GM19467 (cell line): Measurements from ENCODE around the gene TRMT44.

Source experiments
- ATAC-seq: cut with Tn5 transposase; IDR thresholded peaks from one replicate; pipeline ENCODE4 v1.9.1; 2021; ENCODE audit warnings: mild to moderate bottlenecking, moderate library complexity; ENCODE audit not compliant: unreplicated experiment

Gene TRMT44, protein sequence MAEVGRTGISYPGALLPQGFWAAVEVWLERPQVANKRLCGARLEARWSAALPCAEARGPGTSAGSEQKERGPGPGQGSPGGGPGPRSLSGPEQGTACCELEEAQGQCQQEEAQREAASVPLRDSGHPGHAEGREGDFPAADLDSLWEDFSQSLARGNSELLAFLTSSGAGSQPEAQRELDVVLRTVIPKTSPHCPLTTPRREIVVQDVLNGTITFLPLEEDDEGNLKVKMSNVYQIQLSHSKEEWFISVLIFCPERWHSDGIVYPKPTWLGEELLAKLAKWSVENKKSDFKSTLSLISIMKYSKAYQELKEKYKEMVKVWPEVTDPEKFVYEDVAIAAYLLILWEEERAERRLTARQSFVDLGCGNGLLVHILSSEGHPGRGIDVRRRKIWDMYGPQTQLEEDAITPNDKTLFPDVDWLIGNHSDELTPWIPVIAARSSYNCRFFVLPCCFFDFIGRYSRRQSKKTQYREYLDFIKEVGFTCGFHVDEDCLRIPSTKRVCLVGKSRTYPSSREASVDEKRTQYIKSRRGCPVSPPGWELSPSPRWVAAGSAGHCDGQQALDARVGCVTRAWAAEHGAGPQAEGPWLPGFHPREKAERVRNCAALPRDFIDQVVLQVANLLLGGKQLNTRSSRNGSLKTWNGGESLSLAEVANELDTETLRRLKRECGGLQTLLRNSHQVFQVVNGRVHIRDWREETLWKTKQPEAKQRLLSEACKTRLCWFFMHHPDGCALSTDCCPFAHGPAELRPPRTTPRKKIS

DNA sequence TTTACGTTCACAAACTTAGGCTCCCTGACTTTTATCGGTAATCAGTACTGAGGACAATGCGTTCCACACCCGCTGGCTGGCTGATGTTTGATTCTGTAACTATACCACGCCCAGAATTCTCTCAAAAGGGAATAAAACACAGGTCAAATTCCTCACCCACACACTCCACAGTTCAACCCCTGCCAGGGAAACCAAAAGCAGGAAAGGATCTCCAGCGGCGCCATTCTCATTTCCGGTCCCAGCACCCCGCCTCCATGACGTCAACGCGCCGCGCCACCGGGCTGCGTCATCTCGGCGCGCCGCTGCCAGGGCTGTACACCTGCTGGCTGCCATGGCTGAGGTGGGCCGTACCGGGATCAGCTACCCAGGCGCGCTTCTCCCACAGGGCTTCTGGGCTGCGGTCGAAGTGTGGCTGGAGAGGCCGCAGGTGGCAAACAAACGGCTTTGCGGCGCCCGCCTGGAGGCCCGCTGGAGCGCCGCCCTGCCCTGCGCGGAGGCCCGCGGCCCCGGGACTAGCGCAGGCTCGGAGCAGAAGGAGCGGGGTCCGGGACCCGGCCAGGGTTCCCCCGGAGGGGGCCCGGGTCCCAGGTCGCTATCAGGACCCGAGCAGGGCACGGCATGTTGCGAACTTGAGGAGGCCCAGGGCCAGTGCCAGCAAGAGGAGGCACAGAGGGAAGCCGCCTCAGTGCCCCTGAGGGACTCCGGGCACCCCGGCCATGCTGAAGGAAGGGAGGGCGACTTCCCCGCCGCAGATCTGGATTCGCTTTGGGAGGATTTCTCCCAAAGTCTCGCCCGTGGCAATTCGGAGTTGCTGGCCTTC, at the start of gene TRMT44, which contains the start of gene ACOX3:
TRMT44 (plus strand) TSS at position 286 of the 820 bp plus-strand sequence; CDS start at position 332, 46 bp downstream.
ACOX3 (minus strand) TSS at position 232 of the 820 bp plus-strand sequence. CDS start 24,202 bp downstream, outside the sequence.
- peak; percentile 78 for ATAC-seq

- ATAC-seq = no peak
Measured at GRCh38 chr4:8391071-8391470, 49.5 kb upstream of the TRMT44 start.

DNA sequence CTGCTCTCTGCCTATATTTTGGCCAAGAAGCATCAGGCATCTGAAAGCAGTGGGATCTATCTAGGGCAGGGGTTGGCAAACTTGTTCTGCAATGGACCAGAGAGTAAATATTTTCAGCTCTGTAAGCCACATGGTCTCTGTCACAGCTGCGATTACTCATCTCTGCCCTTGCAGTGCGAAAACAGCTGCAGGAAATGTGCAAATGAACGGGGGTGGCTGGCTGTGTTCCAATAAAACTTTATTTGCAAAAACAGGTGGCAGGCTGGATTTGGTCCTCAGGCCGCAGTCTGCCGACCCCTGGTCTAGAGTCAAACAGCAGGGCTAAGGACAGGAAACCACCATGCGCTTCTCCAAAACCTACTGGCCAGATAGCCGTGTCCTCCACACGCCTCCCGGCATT, 48.6 kb upstream of the TRMT44 start:
- peak; percentile 75 for ATAC-seq

DNA sequence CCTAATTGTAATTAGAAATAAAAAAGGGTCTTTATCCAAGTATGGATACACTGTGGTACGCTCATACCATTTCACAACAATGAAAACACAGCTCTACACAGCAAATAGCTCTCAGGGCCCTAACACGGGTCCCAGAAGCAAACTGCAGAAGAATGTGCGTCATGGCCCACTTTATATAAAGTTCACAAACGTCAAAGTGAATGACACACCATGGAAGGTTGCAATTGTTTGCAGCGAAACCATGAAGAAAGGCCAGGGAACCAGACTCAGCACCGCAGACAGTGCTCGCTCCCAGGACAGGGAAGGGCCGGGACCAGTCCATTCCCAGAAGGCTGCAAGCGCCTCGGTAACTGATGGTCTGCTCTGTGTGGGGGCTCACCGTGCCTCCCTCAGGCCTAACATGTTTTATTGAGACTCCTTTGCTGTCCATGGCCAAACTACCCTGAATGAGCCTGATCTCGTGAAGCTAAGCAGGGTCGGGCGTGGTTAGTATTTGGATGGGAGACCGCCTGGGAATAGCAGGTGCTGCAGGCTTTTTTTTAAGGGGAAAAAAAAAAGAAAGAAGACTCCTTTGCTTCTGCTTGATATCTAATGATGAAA, 47.9 kb upstream of the TRMT44 start:
- no peak for ATAC-seq

GRCh38 chr4:8393593-8394038, 47.0 kb upstream of the TRMT44 start:
- ATAC-seq = no peak

GRCh38 chr4:8394061-8394519, 46.5 kb upstream of the TRMT44 start:
- no peak for ATAC-seq

GRCh38 chr4:8394806-8395205, 45.8 kb upstream of the TRMT44 start:
- no peak for ATAC-seq

DNA sequence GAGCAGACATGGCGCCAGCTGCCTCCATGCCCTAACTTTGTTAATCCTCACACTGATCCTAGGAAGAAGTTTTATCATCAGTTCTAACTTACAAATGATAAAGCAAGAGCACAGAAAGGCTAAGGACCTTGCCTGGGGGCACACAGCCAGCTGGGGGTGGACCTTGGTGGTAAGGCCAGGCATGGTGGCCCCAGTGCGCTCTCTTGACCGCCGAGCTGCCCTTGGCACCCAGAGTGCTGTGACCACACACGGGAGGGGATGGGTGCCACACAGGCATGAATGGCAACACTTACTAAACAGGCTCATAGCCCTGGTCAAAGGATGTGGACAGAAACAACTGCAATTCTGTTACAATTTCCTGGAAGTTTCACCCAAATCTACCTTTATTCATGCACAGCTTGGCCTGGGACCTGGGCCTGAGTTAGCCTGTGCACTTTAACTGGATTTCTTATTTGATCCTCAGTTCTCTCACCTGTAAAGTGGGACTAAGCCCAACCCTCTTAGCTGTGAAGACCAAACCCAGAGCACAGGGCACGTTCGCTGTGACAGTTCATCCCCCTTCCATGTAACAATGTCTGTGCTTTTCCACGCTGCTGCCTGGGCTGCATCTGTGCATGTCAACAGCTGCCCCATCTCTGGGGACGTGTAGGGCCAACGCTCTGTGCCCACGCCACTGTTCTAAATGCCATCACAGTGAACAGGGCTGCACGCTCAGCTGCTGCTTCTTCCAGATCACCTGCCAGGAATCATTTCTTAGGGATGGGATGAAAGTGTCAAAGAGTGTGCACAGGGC, 44.9 kb upstream of the TRMT44 start:
- no peak for ATAC-seq

GRCh38 chr4:8396762-8397406, 43.7 kb upstream of the TRMT44 start:
- ATAC-seq = no peak

DNA sequence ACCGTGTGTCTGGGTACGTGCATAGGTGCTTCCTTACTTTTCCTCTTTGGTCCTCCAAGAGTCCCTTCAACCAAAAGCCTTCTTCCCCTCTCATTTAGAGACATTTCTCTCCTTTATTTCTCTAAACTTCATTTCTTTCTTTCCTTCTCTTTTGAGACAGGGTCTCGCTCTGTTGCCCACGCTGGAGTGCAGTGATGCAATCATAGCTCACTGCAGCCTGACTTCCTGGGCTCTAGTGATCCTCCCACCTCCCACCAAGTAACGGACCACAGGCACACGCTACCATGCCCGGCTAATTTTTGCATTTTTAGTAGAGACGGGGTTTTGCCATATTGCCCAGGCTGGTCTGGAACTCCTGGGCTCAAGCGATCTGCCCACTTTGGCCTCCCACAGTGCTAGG, 42.2 kb upstream of the TRMT44 start:
- no peak for ATAC-seq

GRCh38 chr4:8399298-8399697, 41.3 kb upstream of the TRMT44 start:
- no peak for ATAC-seq

DNA sequence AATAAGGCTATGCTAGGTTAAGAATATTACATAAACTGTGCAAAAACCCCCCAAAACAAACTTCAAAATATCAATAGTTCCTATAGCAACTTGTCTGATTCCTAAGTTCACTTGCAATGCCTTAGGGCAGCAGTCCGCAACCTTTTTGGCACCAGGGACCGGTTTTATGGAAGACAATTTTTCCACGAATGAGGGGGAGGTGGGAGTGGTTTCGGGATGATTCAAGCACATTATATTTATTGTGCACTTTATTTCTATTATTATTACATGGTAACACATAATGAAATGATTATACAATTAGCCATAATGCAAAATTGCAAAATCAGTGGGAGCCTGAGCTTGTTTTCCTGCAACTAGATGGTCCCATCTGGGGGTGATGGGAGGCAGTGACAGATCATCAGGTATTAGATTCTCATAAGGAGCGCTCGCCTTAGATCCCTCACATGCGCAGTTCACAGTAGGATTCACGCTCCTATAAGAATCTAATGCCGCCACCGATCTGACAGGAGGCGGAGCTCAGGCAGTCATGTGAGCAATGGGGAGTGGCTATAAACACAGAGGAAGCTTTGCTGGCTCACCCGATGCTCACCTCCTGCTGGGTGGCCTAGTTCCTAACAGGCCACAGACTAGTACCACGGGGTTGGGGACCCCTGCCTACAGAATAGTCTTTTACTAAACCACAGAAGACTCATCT, 39.8 kb upstream of the TRMT44 start:
- no peak for ATAC-seq

DNA sequence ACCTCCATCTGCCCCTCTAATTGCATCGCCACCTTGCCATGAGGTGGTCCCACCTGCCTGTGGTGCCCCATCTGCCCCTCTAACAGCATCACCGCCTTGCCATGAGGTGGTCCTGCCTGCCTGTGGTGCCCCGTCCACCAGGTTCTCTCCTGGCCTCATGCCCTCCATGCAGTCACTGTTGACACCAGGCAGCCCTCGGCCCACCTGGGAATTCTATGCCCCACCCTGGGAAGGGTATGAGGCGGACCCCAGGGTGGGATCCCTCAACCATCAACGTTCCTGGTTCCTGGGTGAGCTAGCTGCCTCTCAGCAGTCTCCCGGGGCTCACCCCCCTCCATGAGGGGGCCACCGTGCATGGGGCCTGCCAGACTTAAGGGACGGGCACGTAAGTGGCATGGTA, 38.9 kb upstream of the TRMT44 start:
- no peak for ATAC-seq

- no peak for ATAC-seq
Measured at GRCh38 chr4:8402181-8402597, 38.4 kb upstream of the TRMT44 start.

DNA sequence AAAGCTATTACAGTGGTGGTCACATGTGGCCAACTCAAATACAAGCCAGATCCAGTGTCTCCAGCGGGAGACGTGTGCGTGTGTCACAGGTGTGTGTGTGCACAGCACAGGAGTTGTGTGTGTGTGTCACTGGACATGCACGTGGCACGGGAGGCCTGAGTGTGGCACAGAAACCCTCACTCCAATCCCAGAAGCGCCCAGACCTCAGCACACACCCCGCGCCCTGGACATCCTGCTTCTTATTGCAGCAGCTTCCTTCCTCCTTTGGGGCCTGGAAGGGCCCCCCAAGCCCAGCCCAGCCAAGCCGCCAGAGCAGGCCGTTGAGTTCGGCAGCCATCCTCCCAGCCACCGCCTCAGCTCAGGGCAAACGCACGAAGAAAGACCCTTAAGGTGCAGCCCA, 37.9 kb upstream of the TRMT44 start:
- no peak for ATAC-seq

GRCh38 chr4:8403173-8403753, 37.3 kb upstream of the TRMT44 start:
- ATAC-seq = no peak

DNA sequence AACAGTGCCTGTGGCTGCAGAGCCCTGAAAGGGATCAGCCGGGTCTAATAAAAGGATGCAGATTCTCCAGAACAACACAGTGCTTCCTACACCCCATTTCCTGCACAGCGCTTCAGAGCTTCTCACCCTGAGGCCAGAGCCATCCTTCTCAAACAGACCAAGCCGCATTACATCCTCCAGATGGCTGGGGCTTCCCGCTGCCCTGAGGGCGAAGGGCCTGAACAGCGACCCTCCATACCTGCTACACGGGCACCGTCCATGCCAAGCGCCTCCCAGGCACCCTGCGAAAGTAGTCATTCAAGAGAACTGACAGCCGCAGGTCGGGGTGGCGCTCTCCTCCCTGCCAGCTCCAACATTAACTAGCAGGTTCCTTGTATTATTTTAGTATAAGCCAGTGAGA, 36.6 kb upstream of the TRMT44 start:
- ATAC-seq = no peak

DNA sequence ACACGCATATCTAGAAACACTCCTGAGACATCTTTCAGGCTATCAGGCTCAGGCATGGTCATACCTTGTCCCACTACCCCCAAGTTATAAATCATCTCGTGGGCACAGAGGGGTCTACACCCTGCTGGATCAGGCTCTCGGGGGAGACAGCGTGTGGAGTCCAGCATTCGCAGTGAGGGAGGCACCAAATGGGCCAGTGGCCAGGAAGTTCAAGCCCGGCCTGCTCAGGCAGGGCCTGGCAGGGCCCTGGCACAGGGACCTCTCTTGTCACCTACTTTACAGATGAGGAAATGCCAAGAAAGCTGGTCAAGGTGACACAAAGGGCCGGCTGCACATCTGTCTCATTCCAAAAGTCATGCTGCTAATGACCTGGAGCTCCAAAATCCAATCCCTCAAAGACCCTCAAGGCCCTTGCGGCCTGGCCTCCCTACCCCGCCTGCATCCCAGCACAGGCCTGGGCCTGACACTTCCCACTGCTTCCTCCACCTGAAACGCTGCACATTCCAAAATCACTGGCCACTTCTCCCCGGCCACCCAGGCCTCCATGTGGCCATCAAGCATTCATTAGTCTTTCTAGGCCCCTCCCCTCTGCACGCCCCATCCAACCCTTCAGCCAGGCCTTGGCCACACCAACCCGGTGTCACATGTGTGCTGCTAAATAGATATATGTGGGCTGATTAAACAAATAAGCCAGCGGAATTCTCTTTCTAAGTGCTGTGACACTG, 35.6 kb upstream of the TRMT44 start:
- no peak for ATAC-seq
